Body of pancreas (tissue), 4 donors: ENCODE measurements around the gene PTHLH.

Experiments
- CTCF ChIP-seq, 7 experiments: fragments of 450-650 bp in 4 of 7; fragments of 200-600 bp in 3 of 7; sonication (generic) in 3 of 7; IDR thresholded peaks; one replicate each; pipeline ENCODE4 v1.5.1; 2016 to 2019; ENCODE audit warnings: antibody characterized with exemption in 7 of 7
- POLR2A ChIP-seq, 3 donors: fragments of 450-650 bp; IDR thresholded peaks; one replicate each; pipeline ENCODE4 v1.6.1; 2016; ENCODE audit warnings: antibody characterized with exemption in 3 of 3, mild to moderate bottlenecking in 2 of 3

GRCh38 chr12:28015165-28015564, 42.6 kb upstream of the PTHLH start:
- TF ChIP-seq CTCF (IDR thresholded peaks at IDR 0.05) (no peak), POLR2A (IDR thresholded peaks at IDR 0.05) (no peak)
